GM23338 (cell line): ENCODE results near the gene NIN. TPM values are rescaled to one million over a fixed set of nuclear protein-coding genes. Genes with fewer than 3 reads are reported as not detected.

Source experiments
- ATAC-seq: fragments of 200-7000 bp; cut with Tn5 transposase; 3 replicates; pipeline ENCODE4 v1.9.1; 2020
- DNase-seq: peaks from one replicate; pipeline ENCODE4 v3.0.0-alpha.2; 2015; ENCODE audit warnings: low spot score
- H2AFZ ChIP-seq: fragments of 200-600 bp; sonication (generic); 2 replicates; pipeline ENCODE4 v1.8.0; 2016; ENCODE audit warnings: antibody characterized with exemption, mild to moderate bottlenecking, moderate library complexity
- H3F3A ChIP-seq: fragments of 200-600 bp; sonication (generic); replicated peaks from 2 replicates; pipeline ENCODE4 v1.8.0; 2017; ENCODE audit warnings: antibody characterized with exemption, mixed run types, low read depth
- H3K27ac ChIP-seq: fragments of 200-600 bp; sonication (generic); 2 replicates; pipeline ENCODE4 v1.6.1; 2016; ENCODE audit warnings: low read depth
- H3K27me3 ChIP-seq: fragments of 200-600 bp; sonication (generic); 2 replicates; pipeline ENCODE4 v1.8.0; 2016; ENCODE audit warnings: mild to moderate bottlenecking, mixed run types, moderate library complexity; ENCODE audit not compliant: insufficient read depth
- H3K36me3 ChIP-seq: fragments of 200-600 bp; sonication (generic); 2 replicates; pipeline ENCODE4 v1.8.0; 2016; ENCODE audit warnings: mild to moderate bottlenecking; ENCODE audit not compliant: insufficient read depth
- H3K4me1 ChIP-seq: fragments of 200-600 bp; sonication (generic); 2 replicates; pipeline ENCODE4 v1.8.0; 2016; ENCODE audit warnings: mild to moderate bottlenecking, moderate library complexity; ENCODE audit not compliant: insufficient read depth
- H3K4me2 ChIP-seq: fragments of 200-600 bp; sonication (generic); 2 replicates; pipeline ENCODE4 v1.7.1; 2017; ENCODE audit warnings: mixed run types
- H3K4me3 ChIP-seq: fragments of 200-600 bp; sonication (generic); 2 replicates; pipeline ENCODE4 v1.6.1; 2016; ENCODE audit warnings: mixed run types
- H3K79me2 ChIP-seq: fragments of 200-600 bp; sonication (generic); replicated peaks from 2 replicates; pipeline ENCODE4 v1.8.0; 2017; ENCODE audit warnings: mild to moderate bottlenecking; ENCODE audit not compliant: insufficient read depth
- H3K9me2 ChIP-seq: fragments of 200-600 bp; sonication (generic); 2 replicates; pipeline ENCODE4 v1.8.0; 2017; ENCODE audit not compliant: insufficient read depth
- H4K20me1 ChIP-seq: fragments of 200-600 bp; sonication (generic); replicated peaks from 2 replicates; pipeline ENCODE4 v1.8.0; 2017; ENCODE audit warnings: mild to moderate bottlenecking; ENCODE audit not compliant: insufficient read depth
- H3K27ac Mint-ChIP-seq: 2 replicates; pipeline ENCODE4 v1.8.0; 2020; ENCODE audit warnings: inconsistent platforms, mild to moderate bottlenecking, moderate library complexity, mixed read lengths
- H3K27me3 Mint-ChIP-seq: 3 replicates; pipeline ENCODE4 v1.8.0; 2022; ENCODE audit warnings: low read depth, mild to moderate bottlenecking, moderate library complexity, mixed read lengths, inconsistent platforms; ENCODE audit not compliant: insufficient read depth, poor library complexity
- H3K36me3 Mint-ChIP-seq: 3 replicates; pipeline ENCODE4 v1.8.0; 2021; ENCODE audit warnings: low read depth, mild to moderate bottlenecking, inconsistent platforms, moderate library complexity, mixed read lengths
- H3K4me1 Mint-ChIP-seq: 3 replicates; pipeline ENCODE4 v1.8.0; 2020; ENCODE audit warnings: mild to moderate bottlenecking, inconsistent platforms, mixed read lengths
- H3K4me3 Mint-ChIP-seq: 3 replicates; pipeline ENCODE4 v1.8.0; 2021; ENCODE audit warnings: moderate library complexity, mild to moderate bottlenecking, inconsistent platforms, mixed read lengths
- H3K9me3 Mint-ChIP-seq: 3 replicates; pipeline ENCODE4 v1.8.0; 2020; ENCODE audit warnings: moderate library complexity, mild to moderate bottlenecking, inconsistent platforms, mixed read lengths
- CREB1 ChIP-seq: fragments of 250-450 bp; sonication (Bioruptor Pico); IDR thresholded peaks from 2 replicates; pipeline ENCODE4 v1.5.0; 2020; ENCODE audit warnings: low read depth, mild to moderate bottlenecking, moderate library complexity
- EZH2 ChIP-seq: fragments of 200-600 bp; sonication (generic); IDR thresholded peaks from one replicate; pipeline ENCODE4 v1.8.0; 2017; ENCODE audit warnings: antibody characterized with exemption, mild to moderate bottlenecking, low read depth; ENCODE audit not compliant: unreplicated experiment
- EZH2phosphoT487 ChIP-seq: fragments of 200-600 bp; sonication (generic); IDR thresholded peaks from one replicate; pipeline ENCODE4 v1.8.1; 2018; ENCODE audit warnings: antibody characterized with exemption; ENCODE audit not compliant: unreplicated experiment
- JUNB ChIP-seq: IDR thresholded peaks from one replicate; pipeline ENCODE4 v1.6.1; 2016; ENCODE audit warnings: antibody characterized with exemption; ENCODE audit not compliant: unreplicated experiment
- NANOG ChIP-seq: IDR thresholded peaks from 2 replicates; pipeline ENCODE4 v1.6.1; 2016; ENCODE audit warnings: antibody characterized with exemption, borderline replicate concordance
- POLR2AphosphoS5 ChIP-seq: IDR thresholded peaks from 2 replicates; pipeline ENCODE4 v1.6.1; 2016; ENCODE audit warnings: antibody characterized with exemption, low read depth
- STAT1 ChIP-seq: IDR thresholded peaks from one replicate; pipeline ENCODE4 v1.6.1; 2016; ENCODE audit warnings: antibody characterized with exemption; ENCODE audit not compliant: unreplicated experiment
- ZNF114 ChIP-seq: fragments of 250-450 bp; sonication (Bioruptor Pico); IDR thresholded peaks from 2 replicates; pipeline ENCODE4 v1.5.0; 2020; ENCODE audit warnings: mild to moderate bottlenecking, moderate library complexity
- ZNF331 ChIP-seq: fragments of 250-450 bp; sonication (Bioruptor Pico); IDR thresholded peaks from 2 replicates; pipeline ENCODE4 v1.5.0; 2020; ENCODE audit warnings: low read depth, mild to moderate bottlenecking, moderate library complexity
- polyA plus RNA-seq: library from polyadenylated mRNA; unstranded; fragments of >200 nt; fragmentation: Nextera tagmentation; extraction: Ambion mirVana; gene quantifications from 2 replicates; pipeline ENCODE4 v1.2.1, GENCODE V29; 2016
- total RNA-seq: library from RNA; depleted of rRNA; stranded (reverse); fragments of >200 nt; shearing (Covaris generic); gene quantifications from 2 replicates; pipeline ENCODE4 v1.2.3, GENCODE V29; 2014
- TF ChIP-seq, protein P1 (sequence below): fragments of 250-450 bp; sonication (Bioruptor Pico); IDR thresholded peaks from 2 replicates; pipeline ENCODE4 v1.5.0; 2020; ENCODE audit warnings: mild to moderate bottlenecking, moderate library complexity
- TF ChIP-seq, protein P2 (sequence below): IDR thresholded peaks from one replicate; pipeline ENCODE4 v1.6.1; 2018; ENCODE audit warnings: antibody characterized with exemption; ENCODE audit not compliant: unreplicated experiment
- TF ChIP-seq, protein P3 (sequence below): IDR thresholded peaks from 2 replicates; pipeline ENCODE4 v1.6.1; 2016; ENCODE audit warnings: antibody characterized with exemption
- TF ChIP-seq, protein P4 (sequence below), 2 experiments: fragments of 200-600 bp in 1 of 2; sonication (generic) in 1 of 2; conservative IDR thresholded peaks; 2 replicates each; pipeline versions ENCODE4 v1.5.1 to v1.6.1; 2016 to 2017; ENCODE audit warnings: antibody characterized with exemption in 2 of 2, low read depth in 2 of 2, mild to moderate bottlenecking in 2 of 2, moderate library complexity in 1 of 2

The NIN gene
- total and polyA plus RNA-seq, 2 experiments from 2014 or later: 7.4 to 17.4 TPM

DNA sequence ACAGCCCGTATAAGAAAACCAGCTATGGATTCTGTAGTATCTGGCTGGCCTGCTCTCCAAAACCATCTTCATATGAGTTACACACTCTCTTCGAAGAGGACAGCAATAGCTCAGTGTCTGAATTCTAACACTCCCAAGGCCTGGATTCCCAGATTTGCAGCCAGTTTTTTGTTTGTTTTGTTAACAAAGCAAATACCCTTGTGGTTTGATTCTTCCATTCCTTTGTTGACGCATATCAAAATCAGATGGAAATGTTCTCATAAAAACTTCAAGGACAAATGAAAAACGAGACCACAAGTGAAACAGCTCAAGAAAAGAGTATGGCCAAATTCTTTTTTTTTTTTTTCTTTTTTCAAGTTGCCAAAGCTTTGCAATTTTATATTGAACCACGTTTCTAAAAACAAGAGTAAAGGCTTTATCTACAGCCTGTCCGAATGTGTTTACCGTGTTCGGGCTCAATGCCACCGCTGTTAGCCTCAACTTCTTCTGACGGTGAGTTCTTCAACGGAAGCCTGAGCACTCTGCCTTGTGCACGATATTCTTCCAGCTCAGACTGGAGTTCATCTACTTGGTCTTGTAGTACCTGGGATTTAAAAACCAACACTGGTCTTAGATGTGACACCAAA is 67.5 kb downstream of the NIN start:
- no peaks in the 10 kb centered on the region for H3K4me1 ChIP-seq
- no peak overlapping the region for H3K4me3 ChIP-seq
- TF ChIP-seq ZNF114 (no peak), EZH2 (no peak), ZNF331 (CRISPR knock-in tag) (no peak), NANOG (no peak), JUNB (no peak), EZH2phosphoT487 (no peak), STAT1 (no peak), CREB1 (CRISPR knock-in tag) (no peak), POLR2AphosphoS5 (no peak)
- TF ChIP-seq, protein P1, sequence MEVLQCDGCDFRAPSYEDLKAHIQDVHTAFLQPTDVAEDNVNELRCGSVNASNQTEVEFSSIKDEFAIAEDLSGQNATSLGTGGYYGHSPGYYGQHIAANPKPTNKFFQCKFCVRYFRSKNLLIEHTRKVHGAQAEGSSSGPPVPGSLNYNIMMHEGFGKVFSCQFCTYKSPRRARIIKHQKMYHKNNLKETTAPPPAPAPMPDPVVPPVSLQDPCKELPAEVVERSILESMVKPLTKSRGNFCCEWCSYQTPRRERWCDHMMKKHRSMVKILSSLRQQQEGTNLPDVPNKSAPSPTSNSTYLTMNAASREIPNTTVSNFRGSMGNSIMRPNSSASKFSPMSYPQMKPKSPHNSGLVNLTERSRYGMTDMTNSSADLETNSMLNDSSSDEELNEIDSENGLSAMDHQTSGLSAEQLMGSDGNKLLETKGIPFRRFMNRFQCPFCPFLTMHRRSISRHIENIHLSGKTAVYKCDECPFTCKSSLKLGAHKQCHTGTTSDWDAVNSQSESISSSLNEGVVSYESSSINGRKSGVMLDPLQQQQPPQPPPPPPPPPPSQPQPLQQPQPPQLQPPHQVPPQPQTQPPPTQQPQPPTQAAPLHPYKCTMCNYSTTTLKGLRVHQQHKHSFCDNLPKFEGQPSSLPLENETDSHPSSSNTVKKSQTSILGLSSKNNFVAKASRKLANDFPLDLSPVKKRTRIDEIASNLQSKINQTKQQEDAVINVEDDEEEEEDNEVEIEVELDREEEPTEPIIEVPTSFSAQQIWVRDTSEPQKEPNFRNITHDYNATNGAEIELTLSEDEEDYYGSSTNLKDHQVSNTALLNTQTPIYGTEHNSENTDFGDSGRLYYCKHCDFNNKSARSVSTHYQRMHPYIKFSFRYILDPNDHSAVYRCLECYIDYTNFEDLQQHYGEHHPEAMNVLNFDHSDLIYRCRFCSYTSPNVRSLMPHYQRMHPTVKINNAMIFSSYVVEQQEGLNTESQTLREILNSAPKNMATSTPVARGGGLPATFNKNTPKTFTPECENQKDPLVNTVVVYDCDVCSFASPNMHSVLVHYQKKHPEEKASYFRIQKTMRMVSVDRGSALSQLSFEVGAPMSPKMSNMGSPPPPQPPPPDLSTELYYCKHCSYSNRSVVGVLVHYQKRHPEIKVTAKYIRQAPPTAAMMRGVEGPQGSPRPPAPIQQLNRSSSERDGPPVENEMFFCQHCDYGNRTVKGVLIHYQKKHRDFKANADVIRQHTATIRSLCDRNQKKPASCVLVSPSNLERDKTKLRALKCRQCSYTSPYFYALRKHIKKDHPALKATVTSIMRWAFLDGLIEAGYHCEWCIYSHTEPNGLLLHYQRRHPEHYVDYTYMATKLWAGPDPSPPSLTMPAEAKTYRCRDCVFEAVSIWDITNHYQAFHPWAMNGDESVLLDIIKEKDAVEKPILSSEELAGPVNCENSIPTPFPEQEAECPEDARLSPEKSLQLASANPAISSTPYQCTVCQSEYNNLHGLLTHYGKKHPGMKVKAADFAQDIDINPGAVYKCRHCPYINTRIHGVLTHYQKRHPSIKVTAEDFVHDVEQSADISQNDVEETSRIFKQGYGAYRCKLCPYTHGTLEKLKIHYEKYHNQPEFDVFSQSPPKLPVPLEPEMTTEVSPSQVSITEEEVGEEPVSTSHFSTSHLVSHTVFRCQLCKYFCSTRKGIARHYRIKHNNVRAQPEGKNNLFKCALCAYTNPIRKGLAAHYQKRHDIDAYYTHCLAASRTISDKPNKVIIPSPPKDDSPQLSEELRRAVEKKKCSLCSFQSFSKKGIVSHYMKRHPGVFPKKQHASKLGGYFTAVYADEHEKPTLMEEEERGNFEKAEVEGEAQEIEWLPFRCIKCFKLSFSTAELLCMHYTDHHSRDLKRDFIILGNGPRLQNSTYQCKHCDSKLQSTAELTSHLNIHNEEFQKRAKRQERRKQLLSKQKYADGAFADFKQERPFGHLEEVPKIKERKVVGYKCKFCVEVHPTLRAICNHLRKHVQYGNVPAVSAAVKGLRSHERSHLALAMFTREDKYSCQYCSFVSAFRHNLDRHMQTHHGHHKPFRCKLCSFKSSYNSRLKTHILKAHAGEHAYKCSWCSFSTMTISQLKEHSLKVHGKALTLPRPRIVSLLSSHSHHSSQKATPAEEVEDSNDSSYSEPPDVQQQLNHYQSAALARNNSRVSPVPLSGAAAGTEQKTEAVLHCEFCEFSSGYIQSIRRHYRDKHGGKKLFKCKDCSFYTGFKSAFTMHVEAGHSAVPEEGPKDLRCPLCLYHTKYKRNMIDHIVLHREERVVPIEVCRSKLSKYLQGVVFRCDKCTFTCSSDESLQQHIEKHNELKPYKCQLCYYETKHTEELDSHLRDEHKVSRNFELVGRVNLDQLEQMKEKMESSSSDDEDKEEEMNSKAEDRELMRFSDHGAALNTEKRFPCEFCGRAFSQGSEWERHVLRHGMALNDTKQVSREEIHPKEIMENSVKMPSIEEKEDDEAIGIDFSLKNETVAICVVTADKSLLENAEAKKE (CRISPR knock-in tag): no peak
- TF ChIP-seq, protein P2, sequence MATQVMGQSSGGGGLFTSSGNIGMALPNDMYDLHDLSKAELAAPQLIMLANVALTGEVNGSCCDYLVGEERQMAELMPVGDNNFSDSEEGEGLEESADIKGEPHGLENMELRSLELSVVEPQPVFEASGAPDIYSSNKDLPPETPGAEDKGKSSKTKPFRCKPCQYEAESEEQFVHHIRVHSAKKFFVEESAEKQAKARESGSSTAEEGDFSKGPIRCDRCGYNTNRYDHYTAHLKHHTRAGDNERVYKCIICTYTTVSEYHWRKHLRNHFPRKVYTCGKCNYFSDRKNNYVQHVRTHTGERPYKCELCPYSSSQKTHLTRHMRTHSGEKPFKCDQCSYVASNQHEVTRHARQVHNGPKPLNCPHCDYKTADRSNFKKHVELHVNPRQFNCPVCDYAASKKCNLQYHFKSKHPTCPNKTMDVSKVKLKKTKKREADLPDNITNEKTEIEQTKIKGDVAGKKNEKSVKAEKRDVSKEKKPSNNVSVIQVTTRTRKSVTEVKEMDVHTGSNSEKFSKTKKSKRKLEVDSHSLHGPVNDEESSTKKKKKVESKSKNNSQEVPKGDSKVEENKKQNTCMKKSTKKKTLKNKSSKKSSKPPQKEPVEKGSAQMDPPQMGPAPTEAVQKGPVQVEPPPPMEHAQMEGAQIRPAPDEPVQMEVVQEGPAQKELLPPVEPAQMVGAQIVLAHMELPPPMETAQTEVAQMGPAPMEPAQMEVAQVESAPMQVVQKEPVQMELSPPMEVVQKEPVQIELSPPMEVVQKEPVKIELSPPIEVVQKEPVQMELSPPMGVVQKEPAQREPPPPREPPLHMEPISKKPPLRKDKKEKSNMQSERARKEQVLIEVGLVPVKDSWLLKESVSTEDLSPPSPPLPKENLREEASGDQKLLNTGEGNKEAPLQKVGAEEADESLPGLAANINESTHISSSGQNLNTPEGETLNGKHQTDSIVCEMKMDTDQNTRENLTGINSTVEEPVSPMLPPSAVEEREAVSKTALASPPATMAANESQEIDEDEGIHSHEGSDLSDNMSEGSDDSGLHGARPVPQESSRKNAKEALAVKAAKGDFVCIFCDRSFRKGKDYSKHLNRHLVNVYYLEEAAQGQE: no peak
- TF ChIP-seq, protein P3, sequence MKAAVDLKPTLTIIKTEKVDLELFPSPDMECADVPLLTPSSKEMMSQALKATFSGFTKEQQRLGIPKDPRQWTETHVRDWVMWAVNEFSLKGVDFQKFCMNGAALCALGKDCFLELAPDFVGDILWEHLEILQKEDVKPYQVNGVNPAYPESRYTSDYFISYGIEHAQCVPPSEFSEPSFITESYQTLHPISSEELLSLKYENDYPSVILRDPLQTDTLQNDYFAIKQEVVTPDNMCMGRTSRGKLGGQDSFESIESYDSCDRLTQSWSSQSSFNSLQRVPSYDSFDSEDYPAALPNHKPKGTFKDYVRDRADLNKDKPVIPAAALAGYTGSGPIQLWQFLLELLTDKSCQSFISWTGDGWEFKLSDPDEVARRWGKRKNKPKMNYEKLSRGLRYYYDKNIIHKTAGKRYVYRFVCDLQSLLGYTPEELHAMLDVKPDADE: no peak
- TF ChIP-seq, protein P4, sequence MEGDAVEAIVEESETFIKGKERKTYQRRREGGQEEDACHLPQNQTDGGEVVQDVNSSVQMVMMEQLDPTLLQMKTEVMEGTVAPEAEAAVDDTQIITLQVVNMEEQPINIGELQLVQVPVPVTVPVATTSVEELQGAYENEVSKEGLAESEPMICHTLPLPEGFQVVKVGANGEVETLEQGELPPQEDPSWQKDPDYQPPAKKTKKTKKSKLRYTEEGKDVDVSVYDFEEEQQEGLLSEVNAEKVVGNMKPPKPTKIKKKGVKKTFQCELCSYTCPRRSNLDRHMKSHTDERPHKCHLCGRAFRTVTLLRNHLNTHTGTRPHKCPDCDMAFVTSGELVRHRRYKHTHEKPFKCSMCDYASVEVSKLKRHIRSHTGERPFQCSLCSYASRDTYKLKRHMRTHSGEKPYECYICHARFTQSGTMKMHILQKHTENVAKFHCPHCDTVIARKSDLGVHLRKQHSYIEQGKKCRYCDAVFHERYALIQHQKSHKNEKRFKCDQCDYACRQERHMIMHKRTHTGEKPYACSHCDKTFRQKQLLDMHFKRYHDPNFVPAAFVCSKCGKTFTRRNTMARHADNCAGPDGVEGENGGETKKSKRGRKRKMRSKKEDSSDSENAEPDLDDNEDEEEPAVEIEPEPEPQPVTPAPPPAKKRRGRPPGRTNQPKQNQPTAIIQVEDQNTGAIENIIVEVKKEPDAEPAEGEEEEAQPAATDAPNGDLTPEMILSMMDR (conservative IDR thresholded peaks at IDR 0.05; ENCODE audit: low read depth in 2 of 2): no peak
- H3K4me2 ChIP-seq: no peak overlapping the region
- H3K9me2 ChIP-seq: no peaks in the 10 kb centered on the region
- no peak for DNase-seq
- H3K4me3 Mint-ChIP-seq: no peak overlapping the region
- H3K27me3 Mint-ChIP-seq: peaks cover 2% of the 10 kb centered on the region
- no peaks in the 10 kb centered on the region for H3K79me2 ChIP-seq
- no peaks in the 10 kb centered on the region for H3K9me3 Mint-ChIP-seq
- no peak overlapping the region for H3K27ac Mint-ChIP-seq
- H2AFZ ChIP-seq: no peak overlapping the region
- H3K27me3 ChIP-seq: no peaks in the 10 kb centered on the region
- ATAC-seq: no peak
- H3F3A ChIP-seq: no peaks in the 10 kb centered on the region
- no peaks in the 10 kb centered on the region for H4K20me1 ChIP-seq
- 0 out of 2 replicates have a peak, but pooled peaks cover 8% of the 10 kb centered on the region for H3K36me3 ChIP-seq
- H3K36me3 Mint-ChIP-seq: peaks cover 43% of the 10 kb centered on the region
- H3K27ac ChIP-seq: no peak overlapping the region
- no peaks in the 10 kb centered on the region for H3K4me1 Mint-ChIP-seq
